Activated naive CD4-positive, alpha-beta T cell treated with anti-CD3 and anti-CD28 coated beads, Interleukin-2, amount 50 U/mL, for 72 hours (primary cell): ENCODE results near the gene GRAMD1B. TPM values are rescaled to one million over a fixed set of nuclear protein-coding genes. Genes with fewer than 3 reads are reported as not detected.

ENCODE experiments used
- ATAC-seq, 2 donors: fragments of 150-1000 bp; cut with Tn5 transposase; 2 replicates each; pipeline ENCODE4 v1.10.0; 2021; ENCODE audit warnings: mild to moderate bottlenecking in 2 of 2, moderate library complexity in 2 of 2
- DNase-seq, 2 donors: peaks; one replicate each; pipeline ENCODE4 v3.0.0; 2021 to 2022; ENCODE audit warnings: low spot score in 2 of 2
- H3K27ac Mint-ChIP-seq, 2 donors: one replicate each; pipeline ENCODE4 v1.8.0; 2022; ENCODE audit warnings: mild to moderate bottlenecking in 2 of 2, mixed read lengths in 2 of 2
- H3K36me3 Mint-ChIP-seq, 2 donors: one replicate each; pipeline ENCODE4 v1.8.0; 2022; ENCODE audit warnings: mixed read lengths in 2 of 2
- H3K9me3 Mint-ChIP-seq, 2 donors: one replicate each; pipeline ENCODE4 v1.8.0; 2022; ENCODE audit warnings: mixed read lengths in 2 of 2
- total RNA-seq, 2 donors: library from RNA; stranded (reverse); gene quantifications; one replicate each; pipeline ENCODE4 v1.2.3, GENCODE V29; 2022

Gene GRAMD1B
- total RNA-seq, 2 donors from 2014 or later: 36.7 to 66.2 TPM

DNA sequence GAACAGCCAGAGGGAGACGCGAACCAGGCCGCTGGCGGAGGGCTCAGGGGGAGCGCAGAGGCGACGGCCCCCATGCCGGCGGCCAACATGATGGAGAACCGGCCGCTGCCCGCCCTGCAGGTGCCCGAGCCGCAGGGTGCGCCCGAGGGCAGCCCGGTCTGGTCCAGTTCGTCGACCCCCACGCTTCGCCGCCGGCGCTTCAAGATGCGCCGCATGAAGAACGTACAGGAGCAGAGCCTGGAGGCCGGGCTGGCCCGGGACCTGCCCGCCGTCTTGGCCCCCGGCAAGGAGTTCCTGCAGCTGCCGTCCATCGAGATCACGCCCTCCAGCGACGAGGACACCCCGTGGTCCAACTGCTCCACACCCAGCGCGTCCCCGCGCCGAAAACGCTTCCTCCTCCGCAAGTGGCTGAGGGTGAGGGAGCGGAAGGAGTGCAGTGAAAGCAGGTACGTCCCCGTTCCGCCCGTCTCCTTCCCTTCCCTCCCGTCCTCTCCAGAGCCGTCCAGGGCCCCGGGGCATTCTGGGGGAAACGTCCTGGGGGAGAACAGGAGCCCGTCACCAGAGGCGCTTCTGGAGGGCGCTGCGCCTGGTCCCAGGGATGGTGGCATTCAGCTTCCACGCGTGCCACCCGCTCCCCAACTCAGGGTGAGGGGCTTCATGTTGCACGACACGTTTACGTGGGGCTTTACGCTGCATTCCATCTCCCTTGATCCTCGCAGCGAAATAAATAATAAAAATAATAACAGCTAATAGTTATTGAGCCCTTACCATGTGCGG lies 840 bp downstream of the GRAMD1B start:
- Mint-ChIP-seq H3K36me3 (peaks cover 12 to 36% of the 10 kb centered on the region in 2 donors), H3K9me3 (no peaks in the 10 kb centered on the region), H3K27ac (peak overlapping the region; percentile 85 to 89)
- ATAC-seq (peak; percentile 77 to 88), DNase-seq (peak; percentile 67 to 82)

DNA sequence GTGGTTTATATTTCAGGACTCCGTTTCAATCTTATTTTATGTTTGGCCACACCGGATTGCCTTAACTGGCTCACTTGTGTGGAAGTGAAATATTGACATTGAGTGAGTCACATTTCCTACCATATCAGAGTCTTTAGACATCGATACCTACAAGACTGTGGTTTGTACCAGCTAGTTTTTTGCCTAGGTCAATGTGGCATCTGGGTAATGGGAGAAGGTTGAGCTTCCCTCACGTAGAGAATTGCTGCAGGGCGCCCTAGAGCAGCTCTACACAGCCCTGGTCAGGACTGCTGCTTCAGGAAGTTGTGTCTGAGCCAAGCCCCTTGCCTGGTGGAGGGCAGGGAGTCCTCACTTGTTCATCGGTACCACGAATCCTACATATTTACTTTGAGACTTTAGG lies 1.6 kb downstream of the GRAMD1B start:
- Mint-ChIP-seq H3K36me3 (peaks cover 12 to 43% of the 10 kb centered on the region in 2 donors), H3K27ac (peak overlapping the region; percentile 85 to 89), H3K9me3 (no peaks in the 10 kb centered on the region)
- DNase-seq: no peak
- ATAC-seq: peak; percentile 46 to 67

GRCh38 chr11:123434262-123434661 lies 4.2 kb downstream of the GRAMD1B start:
- Mint-ChIP-seq H3K9me3 (no peaks in the 10 kb centered on the region), H3K36me3 (peaks cover 23 to 64% of the 10 kb centered on the region in 2 donors), H3K27ac (peak overlapping the region in 1 of 2 donors; percentile 74)
- DNase-seq (no peak), ATAC-seq (no peak)

DNA sequence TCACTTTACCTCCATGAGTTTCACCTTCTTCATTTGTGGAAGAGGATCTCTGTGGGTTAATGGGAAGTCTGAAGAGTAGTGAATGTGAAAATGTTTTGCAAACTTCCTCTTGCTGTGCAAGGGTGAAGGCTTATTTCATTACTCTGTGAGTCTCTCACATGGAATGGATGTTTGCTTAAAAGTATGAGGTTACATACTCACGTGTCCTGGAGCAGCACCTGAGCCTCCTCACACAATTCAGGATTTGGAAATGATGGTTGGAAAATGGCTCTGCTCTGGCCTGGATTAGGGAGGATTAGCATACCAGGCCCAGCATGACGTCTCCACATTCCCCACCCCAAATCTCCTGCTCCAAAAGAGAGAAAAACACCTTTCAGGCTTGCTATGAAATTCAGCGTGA lies 4.8 kb downstream of the GRAMD1B start:
- no peak overlapping the region for H3K27ac Mint-ChIP-seq
- ATAC-seq: no peak

GRCh38 chr11:123437236-123437979 lies 7.3 kb downstream of the GRAMD1B start:
- Mint-ChIP-seq H3K9me3 (no peaks in the 10 kb centered on the region), H3K27ac (peak overlapping the region; percentile 71 to 80), H3K36me3 (peaks cover 11 to 78% of the 10 kb centered on the region in 2 donors)
- DNase-seq (no peak), ATAC-seq (peak; percentile 42 to 68)

More for the DNA sequence above, 4.8 kb downstream of the GRAMD1B start:
- H3K9me3 Mint-ChIP-seq: no peaks in the 10 kb centered on the region
- no peak for DNase-seq
- H3K36me3 Mint-ChIP-seq: peaks cover 23 to 69% of the 10 kb centered on the region in 2 donors

GRCh38 chr11:123438131-123438627 lies 8.1 kb downstream of the GRAMD1B start:
- DNase-seq (no peak), ATAC-seq (peak; percentile 23 to 78)
- Mint-ChIP-seq H3K27ac (peak overlapping the region in 1 of 2 donors; percentile 80), H3K36me3 (peaks cover 11 to 79% of the 10 kb centered on the region in 2 donors), H3K9me3 (peaks cover 0 to 3% of the 10 kb centered on the region in 2 donors)

- H3K27ac Mint-ChIP-seq: peak overlapping the region in 1 of 2 donors; percentile 80
- ATAC-seq (peak in 1 of 2 donors; percentile 40), DNase-seq (no peak)
- H3K36me3 Mint-ChIP-seq: peaks cover 11 to 71% of the 10 kb centered on the region in 2 donors
- peaks cover 0 to 3% of the 10 kb centered on the region in 2 donors for H3K9me3 Mint-ChIP-seq
These were observed 9.5 kb downstream of the GRAMD1B start for GRCh38 chr11:123439616-123440015.

GRCh38 chr11:123441161-123441560 lies 11.1 kb downstream of the GRAMD1B start:
- no peak for ATAC-seq
- DNase-seq: no peak
- Mint-ChIP-seq H3K27ac (no peak overlapping the region), H3K9me3 (peaks cover 0 to 3% of the 10 kb centered on the region in 2 donors), H3K36me3 (peaks cover 11 to 72% of the 10 kb centered on the region in 2 donors)

DNA sequence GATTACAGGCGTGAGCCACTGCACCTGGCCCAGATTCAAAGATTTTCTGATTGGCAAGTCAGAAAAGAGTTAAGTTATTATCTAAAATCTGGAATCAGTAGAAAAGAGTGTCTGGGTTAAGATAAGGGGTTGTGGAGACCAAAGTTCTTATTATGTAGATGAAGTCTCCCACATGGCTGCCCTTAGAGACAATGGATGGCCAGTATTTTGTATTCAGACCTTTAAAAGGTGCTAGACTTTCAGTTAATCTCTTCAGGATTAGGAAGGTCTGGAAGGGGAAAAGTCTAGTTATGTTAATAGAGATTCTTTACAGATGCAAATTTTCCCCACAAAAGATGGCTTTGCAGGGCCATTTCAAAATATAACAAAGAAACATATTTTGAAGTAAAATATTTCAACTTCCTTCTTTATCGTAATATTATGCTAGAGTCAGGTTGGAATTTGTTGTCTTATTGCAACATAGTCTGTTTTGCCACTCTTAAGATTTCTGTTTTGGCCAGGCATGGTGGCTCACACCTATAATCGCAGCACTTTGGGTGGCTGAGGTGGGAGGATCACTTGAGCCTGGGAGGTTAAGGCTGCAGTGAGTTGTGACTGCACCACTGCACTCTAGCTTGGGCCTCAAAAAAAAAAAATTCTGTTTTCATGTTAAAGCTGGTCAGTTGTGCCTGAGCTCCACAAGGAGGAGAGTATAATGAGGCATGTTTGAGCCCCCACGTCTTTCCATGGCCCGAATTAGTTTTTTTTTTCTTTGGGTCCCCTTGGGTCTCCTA lies 14.0 kb downstream of the GRAMD1B start:
- H3K36me3 Mint-ChIP-seq: peaks cover 0 to 55% of the 10 kb centered on the region in 2 donors
- no peak overlapping the region for H3K27ac Mint-ChIP-seq
- no peak for ATAC-seq
- DNase-seq: no peak
- H3K9me3 Mint-ChIP-seq: peaks cover 0 to 3% of the 10 kb centered on the region in 2 donors

- Mint-ChIP-seq H3K9me3 (no peaks in the 10 kb centered on the region), H3K27ac (peak overlapping the region in 1 of 2 donors; percentile 0), H3K36me3 (peaks cover 0 to 31% of the 10 kb centered on the region in 2 donors)
- DNase-seq: no peak
- no peak for ATAC-seq
These were observed 18.8 kb downstream of the GRAMD1B start for GRCh38 chr11:123448823-123449222.

DNA sequence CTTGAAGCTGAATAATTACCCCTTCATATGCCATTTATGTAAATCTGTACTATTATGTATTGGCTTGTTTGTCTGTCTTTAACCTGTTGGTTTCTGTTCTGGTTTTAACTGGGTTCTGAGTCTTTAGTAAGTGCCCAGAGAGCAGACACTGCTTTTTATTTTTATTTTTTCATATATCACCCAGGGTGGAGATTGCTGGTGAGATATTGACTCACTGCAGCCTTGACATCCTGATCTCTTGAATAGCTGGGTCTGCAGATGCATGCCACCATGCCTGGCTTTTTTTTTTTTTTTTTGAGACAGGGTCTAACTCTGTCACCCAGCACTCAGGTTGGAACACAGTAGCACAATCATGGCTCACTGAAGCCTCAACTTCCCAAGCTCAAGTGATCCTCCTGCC lies 19.4 kb downstream of the GRAMD1B start:
- H3K27ac Mint-ChIP-seq: no peak overlapping the region
- H3K9me3 Mint-ChIP-seq: no peaks in the 10 kb centered on the region
- DNase-seq (no peak), ATAC-seq (no peak)
- H3K36me3 Mint-ChIP-seq: peaks cover 0 to 37% of the 10 kb centered on the region in 2 donors

- peaks cover 4 to 31% of the 10 kb centered on the region in 2 donors for H3K36me3 Mint-ChIP-seq
- DNase-seq (no peak), ATAC-seq (no peak)
- H3K9me3 Mint-ChIP-seq: no peaks in the 10 kb centered on the region
- H3K27ac Mint-ChIP-seq: peak overlapping the region in 1 of 2 donors; percentile 26
These were observed 20.6 kb downstream of the GRAMD1B start for GRCh38 chr11:123450623-123451022.

DNA sequence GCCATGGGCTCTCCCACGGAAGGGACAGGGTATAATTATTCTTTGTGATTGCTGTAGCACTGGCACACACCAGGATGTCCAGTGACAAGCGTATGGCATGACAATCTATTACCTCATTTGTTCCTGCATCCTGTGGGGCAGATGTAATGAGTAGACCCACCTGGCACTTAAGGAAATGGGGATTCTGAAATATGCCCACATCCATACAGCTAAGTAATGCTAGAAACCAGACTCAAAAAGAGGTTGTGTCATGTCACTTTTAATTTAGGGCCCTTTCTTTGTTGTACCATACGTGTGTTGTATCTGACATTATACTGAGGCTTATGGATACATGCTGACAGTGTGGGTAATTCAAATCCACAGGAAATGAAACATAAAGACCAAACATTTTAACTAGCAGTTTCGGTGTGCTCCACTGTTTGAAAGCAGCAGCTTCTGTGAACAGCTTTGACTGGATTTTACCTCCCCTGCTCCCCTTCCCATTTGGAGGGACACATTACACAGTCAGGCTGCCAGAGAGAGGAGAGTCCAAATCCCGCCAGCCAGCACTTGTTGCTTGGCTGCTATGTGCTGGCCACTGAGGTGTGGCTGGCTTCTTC lies 21.2 kb downstream of the GRAMD1B start:
- Mint-ChIP-seq H3K9me3 (no peaks in the 10 kb centered on the region), H3K27ac (peak overlapping the region; percentile 26 to 78), H3K36me3 (peaks cover 7 to 30% of the 10 kb centered on the region in 2 donors)
- ATAC-seq (peak; percentile 38 to 45), DNase-seq (no peak)

GRCh38 chr11:123452794-123453193 lies 22.7 kb downstream of the GRAMD1B start:
- ATAC-seq (no peak), DNase-seq (no peak)
- peaks cover 7 to 24% of the 10 kb centered on the region in 2 donors for H3K36me3 Mint-ChIP-seq
- H3K9me3 Mint-ChIP-seq: no peaks in the 10 kb centered on the region
- H3K27ac Mint-ChIP-seq: no peak overlapping the region

GRCh38 chr11:123454060-123454651 lies 24.1 kb downstream of the GRAMD1B start:
- peak; percentile 70 to 89 for DNase-seq
- Mint-ChIP-seq H3K27ac (peak overlapping the region; percentile 93 to 97), H3K9me3 (no peaks in the 10 kb centered on the region), H3K36me3 (peaks cover 7 to 36% of the 10 kb centered on the region in 2 donors)
- peak; percentile 90 to 91 for ATAC-seq

DNA sequence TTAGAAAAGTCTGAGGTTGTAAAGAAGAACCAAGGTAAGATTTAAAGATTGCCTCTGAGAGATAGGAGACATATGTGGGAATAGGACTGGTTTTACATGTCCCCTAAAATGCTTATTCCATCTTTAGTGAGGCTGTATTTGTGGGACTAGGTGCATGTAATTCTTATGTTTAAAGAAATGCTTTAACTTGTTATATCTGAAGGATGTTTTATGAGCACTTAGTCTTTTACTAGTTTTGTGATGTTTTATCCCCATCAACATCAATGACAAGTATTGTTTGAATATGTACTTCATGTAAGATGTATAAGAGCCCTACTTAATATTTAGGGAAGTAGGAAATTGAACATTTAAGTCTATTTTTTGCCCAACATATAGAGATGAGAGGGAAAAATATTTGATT lies 24.7 kb downstream of the GRAMD1B start:
- ATAC-seq (no peak), DNase-seq (no peak)
- Mint-ChIP-seq H3K36me3 (peaks cover 7 to 36% of the 10 kb centered on the region in 2 donors), H3K9me3 (no peaks in the 10 kb centered on the region), H3K27ac (peak overlapping the region; percentile 93 to 97)
